ENCODE measurements around the gene FAM163B. TPM values are rescaled to one million over a fixed set of nuclear protein-coding genes. Genes with fewer than 3 reads are reported as not detected.

Gene FAM163B
- total RNA-seq, 1 experiment from 2014 or later, result not detected

DNA sequence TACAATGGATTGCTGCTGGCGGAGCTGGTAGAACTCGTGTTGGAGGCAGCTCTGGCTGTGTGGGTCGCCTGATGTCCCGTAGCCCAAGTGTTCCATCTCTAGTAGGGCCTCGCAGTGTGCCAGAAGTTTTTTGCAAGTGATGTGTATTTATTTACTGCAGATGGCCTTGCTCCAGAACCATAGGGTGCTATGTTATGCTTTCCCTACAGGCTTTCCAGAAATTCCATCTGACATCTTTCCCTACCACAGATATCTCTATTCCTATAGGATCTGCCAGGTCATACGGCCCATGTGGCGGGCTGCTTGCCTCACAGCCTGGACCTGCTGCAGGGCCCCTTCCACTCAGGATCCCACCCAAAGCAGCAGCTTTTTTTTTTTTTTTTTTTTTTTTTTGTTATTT, 57.7 kb downstream of the FAM163B start:
- no peak for DNase-seq (ENCODE audit: low read depth)

DNA sequence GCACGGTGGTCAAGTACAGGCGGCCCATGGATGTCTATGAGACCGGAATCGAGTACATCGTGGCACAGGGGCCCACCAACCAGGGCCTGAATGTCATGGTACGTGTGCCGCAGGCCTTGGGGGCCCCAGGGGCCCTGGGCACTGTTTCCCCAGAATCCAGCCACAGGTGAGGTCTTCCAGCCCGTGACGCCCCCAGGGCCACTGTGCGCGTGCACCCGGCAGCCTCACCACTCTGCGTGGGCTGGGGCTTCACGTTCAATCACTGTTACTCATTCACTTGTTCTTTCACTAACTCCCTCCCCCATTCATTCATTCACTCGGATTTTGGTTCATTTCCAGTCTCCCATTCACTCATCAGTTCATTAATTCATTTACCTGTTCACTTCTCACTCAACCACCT, 62.1 kb downstream of the FAM163B start:
- DNase-seq (ENCODE audit: low read depth), result no peak

DNA sequence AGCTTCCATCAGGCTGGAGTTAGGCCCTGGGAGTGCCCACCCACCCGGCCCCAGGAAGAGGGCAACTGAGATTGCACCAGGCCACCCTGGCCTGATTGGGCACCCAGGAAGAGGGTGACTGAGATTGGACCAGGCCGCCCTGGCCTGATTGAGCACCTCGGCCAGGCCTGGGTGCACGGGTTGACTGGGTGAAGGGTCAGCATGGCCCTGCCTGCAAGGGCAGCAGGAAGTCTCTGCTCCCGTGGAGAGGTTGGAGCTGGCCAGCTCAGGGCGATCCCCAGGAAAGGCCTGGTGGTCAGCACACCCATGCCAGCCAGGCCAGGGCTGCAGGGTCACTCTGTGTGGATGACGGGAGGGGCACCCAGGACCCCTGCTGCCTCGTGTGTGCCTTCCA, 62.9 kb downstream of the FAM163B start:
- no peak for DNase-seq (ENCODE audit: low read depth)

DNA sequence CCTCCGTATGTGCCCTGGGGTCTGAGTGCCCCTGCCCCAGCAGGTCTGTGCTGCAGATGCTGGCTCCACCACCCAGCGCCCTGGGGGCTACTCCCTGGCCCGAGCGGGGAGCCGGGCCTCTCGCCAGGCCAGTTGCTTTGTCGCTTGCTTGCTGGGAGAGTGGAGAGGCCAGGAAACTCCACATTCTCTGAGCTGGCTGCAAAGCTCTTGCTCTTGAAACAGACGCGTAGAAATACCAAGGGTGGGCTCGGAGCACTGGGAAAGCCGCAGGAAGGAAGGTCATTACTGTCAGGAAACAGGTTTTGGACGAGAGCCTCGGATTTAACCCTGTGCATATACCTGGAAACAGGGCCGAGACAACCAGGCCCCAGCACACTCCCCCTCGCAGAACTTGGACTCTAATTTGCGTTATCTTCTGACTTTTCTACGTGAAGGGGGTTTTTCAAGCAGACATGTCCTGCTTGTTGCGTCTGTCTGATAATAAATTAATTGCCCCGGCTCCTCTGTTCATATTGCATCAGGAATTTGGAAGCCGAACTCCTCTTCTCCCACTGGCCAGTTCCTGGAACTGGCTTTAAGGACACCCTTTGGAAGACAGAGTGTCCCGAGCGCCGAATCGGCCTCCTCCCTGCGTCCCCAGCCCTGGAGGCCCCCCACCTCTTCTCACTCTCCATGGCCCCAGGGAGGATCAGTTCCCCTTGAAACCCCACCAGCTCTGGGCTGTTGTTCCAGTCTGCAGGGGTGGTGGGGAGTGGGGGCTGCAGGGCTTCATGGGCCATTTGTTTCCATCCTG, 63.5 kb downstream of the FAM163B start:
- no peak for DNase-seq (ENCODE audit: low read depth)

DNA sequence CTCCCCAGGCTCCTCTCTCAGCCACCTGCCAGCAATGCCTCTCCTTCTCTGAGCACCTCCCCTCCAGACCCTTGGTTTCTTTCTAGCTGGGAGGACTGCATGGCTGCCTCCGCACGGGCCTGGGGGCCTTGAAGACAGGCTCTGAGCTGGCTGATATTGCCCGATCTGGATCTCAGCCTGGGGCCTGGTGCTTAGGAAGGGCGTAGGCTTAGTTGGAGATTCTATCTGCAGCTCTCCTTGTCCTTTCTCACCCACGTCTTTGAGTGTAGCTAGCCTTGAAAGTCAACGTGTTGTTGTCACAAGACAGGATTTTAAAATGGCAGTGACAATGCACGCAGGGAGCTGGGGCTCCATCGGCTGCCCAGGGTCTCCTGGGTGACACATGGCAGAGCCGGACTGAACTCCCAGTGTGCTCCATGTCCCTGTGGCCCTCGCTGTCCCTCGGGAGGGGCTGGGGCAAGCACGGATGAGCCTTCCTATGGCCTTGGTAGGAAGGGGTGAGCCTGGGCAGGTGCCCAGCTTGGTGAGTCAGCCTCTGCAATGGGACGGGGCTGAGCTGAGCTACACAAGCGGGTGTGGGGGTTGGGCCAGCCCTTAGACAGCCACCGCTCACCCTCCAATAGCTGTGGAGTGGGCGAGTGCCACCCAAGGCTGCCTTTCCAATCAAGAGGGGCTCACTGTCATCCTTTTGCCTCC, 65.3 kb downstream of the FAM163B start:
- no peak for DNase-seq (ENCODE audit: low read depth)

DNA sequence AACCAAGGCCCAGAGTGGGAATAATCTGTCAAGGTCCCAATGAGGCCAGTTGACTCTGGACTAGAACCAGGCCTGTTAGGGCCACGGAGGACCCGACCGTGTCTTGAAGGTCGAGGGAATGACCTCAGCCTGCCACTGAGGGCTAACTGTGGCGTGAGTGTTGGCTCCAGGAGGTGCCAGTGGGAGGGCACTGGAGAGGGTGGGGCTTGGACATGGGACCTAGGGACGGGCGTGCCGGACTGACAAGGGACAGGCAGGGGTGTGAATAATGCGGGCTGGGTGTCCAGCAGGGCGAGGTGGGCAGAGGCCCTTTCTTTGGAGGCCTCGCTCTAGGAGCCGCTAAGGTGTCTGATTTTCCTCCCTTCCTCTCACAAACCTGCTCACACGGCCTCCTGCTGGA, 67.2 kb downstream of the FAM163B start:
- DNase-seq (ENCODE audit: low read depth), result no peak

DNA sequence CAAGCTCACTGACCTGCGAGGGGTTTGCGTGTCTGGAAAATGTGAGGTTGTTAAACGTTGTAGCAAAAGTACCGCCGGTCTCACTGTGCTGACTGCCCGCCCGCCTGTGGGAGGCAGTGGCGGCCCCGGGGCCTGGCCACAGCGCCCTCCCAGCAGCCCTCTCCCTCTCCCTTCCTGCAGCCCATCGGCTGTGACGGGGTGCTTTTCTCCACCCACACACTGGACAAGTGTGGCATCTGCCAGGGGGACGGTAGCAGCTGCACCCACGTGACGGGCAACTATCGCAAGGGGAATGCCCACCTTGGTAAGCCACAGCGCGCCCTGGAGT, 68.5 kb downstream of the FAM163B start:
- DNase-seq (ENCODE audit: low read depth), result no peak

DNA sequence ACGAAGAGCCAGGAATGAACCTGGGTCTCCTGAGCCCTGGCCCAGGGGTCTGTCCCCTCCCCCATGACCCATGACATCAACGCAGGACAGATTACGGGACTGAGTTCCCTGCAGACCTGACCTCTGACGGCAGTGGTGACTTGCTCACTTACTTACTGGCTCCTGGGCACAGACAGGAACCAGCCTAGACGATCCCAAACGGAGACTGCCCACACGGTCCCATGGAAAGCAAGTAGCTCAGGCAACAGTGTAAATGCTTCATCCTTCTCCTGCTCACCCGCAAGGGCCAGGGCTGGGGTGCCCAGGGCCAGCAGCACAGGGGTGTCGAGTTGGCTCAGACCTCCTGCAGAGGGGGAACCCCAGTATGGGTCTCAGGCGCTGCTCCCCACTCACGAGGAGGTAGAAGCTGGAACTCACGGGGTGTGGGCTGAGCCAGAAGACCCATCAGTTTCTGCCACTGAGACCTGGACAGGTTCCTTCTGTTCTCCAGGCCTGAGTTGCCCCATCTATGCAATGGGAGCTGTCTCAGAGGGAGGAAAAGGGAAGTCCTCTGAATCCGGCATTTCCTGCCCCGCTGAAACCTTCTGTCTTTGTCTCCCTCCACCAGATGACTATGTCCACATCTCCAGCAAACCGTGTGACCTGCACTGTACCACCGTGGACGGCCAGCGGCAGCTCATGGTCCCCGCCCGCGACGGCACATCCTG, 69.0 kb downstream of the FAM163B start:
- no peak for DNase-seq (ENCODE audit: low read depth)

DNA sequence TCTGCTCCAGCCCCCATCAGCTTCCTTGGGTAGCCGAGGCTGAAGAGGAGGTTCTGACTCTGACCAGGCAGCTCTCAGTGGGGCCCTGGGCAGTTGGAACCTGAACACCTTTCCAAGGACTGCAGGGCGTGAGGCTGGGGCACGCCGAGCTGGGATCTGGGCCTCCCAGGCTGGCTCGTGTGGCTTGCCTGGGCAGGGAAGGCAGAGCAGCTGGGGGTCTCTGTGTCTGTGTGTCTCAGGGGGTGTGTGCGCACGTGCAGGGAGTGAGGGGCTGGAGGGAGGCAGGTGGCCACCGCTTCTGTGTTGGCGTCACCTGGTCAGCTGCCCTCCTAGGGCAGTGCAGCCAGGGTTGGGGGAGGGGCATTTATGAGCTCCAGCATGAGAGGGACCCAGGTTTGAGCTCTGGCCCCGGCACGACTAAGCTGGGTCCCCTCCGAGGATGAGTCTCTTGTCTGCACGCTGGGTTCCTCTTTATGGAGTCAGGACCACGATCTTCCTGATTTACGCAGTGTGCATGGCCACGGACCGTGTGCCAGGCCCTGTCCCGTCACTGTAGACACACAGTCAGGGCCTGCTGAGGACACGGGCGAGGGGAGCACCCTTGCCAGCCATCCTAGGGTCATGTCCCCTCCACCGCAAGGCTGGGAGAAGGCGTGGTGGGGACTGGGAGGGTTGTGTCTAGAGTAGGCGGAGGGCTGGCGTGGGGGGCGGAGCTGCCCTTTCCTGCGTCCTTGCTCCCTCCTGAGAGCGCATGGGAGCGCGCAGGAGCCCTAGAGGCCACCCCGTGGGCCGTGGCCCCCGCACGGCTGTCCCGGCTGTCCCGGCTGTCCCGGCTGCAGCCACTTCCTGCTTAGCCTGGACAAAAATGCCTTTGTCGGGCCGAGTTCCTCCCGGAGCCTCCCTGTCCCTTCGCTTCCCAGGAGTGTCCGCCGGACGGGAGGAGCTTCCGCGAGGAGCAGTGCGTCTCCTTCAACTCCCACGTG, 70.0 kb downstream of the FAM163B start:
- DNase-seq (ENCODE audit: low read depth), result no peak

DNA sequence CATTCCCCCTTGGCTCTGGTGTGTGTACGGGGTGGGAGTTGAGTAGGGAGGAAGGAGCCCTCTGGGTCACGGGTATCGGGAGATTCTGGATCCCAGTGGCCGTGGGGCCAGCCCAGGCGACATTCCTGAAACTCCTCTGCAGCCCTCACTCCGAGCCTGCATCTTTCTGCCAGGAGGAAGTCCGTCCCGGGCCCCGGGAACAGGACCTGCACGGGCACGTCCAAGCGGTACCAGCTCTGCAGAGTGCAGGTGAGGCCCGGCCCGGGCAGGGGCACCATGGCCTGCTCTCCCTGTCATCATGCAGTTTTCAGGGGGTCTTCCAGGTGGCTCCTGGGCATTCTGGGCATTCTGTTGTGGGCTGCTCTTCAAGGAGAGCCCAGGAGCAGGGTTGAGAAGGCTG, 71.0 kb downstream of the FAM163B start:
- DNase-seq (ENCODE audit: low read depth), result no peak

DNA sequence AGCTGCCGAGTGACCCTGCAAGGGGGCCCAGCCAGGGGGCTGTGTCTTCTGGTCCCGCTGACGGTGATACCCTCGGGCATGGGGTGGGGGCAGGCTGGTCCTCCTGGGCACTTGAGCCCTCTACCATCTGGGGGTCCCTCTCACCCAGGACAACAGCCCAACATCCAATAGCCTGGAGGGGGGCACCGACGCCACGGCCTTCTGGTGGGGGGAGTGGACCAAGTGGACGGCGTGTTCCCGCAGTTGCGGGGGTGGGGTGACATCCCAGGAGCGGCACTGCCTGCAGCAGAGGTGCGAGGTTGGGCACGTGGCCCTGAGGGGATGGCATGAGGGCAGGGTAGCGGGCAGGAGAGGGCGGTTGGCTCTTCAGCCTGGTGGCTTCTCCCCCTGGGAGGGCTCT, 71.9 kb downstream of the FAM163B start:
- no peak for DNase-seq (ENCODE audit: low read depth)

DNA sequence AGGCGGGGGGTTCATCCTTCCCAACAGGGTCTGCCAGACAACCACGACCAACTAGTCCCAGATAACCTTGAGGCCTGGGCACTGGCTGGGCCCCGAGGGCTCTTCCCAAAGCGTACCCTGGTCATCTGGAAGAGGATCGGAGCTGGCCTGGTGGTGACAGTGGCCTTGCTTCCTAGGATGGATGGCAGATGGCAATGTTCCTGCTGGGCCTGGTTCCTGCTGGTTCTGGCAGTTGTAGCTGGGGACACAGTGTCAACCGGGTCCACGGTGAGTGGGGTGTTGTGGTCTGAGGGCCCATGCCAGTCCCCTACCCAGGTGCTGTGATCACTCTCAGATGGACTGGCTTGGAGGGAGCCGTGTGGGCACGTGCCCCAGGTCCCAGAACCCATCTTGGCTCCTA, 72.7 kb downstream of the FAM163B start:
- DNase-seq (ENCODE audit: low read depth), result no peak

DNA sequence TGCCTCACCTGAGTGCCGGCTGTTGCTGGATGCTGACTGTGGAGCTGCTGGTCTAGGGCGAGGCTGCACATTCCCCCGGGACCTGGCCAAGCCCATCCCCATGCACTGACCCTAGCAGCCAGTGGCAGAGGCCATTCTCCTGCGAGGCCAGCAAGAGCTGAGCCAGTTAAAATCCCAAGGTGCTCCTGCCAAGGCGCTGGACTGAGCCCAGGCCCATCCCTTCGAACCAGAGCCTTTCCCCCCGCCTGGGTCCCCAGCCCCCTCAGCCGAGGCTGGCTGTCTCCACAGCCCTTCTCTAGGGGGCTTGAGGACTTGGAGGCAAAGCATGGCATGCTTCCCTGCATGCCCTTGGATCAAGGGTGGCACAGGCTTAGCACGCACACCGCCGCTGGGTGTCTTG, 73.1 kb downstream of the FAM163B start:
- DNase-seq (ENCODE audit: low read depth), result no peak

DNA sequence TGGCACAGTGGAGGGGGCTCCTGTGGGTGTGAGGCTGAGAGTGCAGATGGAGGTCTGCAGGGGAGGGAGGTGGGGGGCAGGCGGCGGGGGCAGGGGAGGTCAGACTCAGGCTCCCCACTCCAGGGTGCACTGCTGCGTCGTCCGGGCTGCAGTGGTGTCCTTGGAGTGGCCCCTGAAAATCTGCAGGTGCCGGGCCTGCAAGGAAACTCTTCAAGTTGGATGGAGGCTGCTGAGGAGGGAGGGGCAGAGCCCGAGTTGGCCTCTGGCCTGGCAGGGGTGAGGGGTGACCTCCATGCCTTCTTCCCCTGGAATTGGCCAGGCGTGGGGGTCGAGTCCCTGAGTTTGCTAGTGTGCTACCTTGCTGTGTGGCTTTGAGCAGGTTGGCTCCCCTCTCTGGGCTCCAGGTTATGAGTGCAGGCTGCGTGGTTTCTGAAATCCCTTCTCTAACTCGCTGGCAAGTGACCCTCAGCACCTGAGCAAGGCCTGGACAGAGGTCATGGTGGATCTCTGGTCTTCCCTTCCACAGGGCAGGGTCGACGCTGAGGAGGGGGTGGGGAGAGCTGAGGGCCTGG, 73.8 kb downstream of the FAM163B start:
- DNase-seq (ENCODE audit: low read depth), result no peak

DNA sequence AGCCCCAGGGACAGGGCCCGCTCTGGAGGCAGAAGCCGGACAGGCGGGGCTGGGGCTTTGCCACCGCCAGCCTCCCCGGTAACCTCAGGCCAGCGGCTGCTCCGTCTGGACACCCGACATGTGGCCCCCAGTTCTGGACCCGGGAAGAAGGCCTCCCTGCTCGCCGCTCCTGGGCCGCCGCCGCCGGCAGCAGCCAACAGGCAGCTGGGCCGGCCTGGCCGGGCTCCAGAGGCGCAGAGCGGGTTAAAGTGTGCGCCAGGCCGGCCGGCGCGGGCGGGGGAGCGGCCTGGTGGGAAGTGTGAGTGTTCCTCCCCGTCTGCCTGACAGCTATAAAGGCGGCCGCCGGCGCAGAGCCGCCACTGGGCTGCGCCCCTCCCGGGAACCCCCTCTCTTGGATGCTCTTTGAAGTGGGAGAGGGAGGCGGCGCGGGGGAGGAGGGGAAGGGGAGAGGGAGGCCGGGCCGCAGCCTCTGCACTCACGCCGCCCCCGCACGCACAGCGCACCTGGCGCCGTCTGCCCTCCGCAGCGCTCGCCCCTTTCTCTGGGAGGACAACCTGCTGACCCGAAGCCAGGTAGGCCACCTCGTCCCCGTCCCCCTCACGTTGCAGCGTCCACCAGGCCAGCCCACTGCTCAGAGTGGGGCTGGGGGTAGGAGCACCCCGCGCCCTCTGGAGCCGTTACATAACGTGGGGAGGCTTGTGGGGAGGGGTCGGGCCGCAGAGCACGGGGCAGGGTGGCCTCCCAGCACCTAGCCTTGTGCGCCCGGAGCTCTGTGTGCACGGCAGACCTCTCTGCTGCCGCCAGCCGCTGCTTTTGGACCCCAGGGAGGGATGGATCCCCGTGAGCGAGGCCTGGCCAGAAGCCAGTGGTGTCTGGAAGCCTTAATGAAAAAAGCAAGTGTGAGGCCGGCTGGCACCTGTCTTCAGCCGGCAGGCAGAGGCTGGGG, 74.6 kb downstream of the FAM163B start, which contains the start of gene ADAMTSL2:
ADAMTSL2 (plus strand) TSS at position 359 of the 946 bp plus-strand sequence. CDS start 2,009 bp downstream, outside the sequence.
- DNase-seq (ENCODE audit: low read depth), result no peak

DNA sequence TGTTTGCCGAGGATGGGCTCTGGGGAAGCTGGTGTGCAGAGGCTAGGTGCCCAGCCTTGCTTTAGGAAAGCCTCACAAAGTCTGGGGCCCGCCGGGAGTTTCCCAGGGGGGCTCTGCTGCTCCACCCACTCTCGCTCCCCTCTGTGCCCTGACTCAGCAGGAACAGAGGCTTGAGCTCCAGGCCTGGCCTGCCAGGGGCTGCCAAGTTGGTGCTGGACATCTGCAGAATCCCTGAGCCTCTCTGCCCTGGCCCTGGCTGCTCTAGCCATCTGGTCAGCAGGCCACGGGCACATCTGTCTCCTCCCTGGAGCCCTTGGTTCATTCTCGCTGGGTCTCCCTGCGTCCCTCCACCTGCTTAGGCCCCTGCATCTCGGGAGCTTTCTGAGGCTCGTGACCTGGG, 75.3 kb downstream of the FAM163B start:
- DNase-seq (ENCODE audit: low read depth), result no peak

DNA sequence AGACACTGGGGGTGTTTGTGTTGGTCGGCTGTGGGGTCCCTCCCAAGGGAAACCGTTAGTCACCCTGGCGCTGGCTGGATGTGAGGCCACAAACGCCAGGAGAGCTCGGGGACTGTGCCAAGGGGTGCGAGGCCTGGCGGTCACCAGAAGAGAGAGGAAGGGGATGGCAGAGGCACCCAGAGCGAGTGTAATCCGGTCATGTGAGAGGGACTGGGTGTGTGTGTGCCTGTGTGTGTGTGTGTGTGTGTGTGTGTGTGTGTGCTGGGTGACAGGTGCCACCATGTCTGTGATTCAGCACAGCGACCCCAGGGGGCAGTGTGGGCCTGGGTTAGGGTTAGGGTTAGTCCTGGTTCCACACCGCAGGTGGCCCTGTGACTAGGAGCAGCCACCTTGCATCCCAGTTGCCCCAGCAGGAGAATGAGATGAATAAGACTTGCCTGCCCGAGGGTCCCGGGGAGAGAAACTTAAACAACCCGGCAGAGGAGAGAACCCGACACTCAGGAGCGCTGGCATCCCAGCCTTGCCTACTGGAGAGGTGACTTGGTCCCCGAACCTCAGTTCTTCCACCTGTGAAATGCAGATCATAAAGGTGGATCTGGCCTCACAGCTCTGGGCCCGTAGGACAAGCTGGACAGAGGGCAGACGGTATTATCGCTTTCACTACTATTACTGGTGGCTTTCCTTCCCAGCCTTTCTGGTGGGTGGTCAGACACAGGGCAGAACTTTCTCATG, 76.1 kb downstream of the FAM163B start:
- DNase-seq (ENCODE audit: low read depth), result peak; percentile 59

DNA sequence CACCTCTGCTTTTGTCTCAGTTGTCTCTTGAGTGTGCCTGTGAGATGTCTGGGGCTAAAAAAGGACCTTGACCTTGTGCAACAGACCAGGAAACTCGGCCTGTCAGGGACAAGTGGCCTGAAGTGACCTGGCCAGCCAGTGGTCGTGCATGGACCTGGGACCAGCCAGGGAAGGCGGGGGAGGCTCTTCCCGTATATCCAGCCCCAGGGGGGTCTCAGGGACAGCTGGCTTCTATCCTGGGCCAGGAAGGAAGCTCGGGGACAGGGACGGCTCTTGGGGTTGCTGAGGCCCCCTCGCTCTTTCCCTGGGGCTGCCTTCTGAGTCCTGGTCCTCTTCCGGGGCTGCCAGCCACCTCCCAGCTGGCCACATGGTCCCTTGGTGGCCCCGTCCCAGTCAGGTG, 77.9 kb downstream of the FAM163B start:
- no peak for DNase-seq (ENCODE audit: low read depth)

DNA sequence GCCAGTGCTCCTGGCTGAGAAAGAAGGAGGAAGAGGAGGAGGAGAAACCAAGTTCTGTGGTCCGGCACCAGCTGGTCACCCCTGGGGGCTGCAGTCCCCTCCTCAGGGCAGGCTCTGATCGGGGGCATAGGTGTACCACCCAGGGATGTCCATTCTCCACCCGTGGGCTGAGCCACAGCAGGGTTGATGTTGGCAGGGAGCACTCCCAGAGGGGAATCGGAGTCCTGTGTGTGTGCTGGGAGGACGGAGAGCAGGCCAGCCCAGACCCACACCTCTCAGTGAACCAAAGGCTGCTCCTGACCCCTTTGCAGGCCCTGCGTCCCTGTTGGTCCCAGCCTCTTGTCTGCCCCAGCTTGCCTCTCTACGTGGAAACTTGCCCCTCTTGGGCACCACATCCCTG, 79.3 kb downstream of the FAM163B start:
- no peak for DNase-seq (ENCODE audit: low read depth)
